Measurements from ENCODE around the gene NOS3.

NOS3 gene

DNA sequence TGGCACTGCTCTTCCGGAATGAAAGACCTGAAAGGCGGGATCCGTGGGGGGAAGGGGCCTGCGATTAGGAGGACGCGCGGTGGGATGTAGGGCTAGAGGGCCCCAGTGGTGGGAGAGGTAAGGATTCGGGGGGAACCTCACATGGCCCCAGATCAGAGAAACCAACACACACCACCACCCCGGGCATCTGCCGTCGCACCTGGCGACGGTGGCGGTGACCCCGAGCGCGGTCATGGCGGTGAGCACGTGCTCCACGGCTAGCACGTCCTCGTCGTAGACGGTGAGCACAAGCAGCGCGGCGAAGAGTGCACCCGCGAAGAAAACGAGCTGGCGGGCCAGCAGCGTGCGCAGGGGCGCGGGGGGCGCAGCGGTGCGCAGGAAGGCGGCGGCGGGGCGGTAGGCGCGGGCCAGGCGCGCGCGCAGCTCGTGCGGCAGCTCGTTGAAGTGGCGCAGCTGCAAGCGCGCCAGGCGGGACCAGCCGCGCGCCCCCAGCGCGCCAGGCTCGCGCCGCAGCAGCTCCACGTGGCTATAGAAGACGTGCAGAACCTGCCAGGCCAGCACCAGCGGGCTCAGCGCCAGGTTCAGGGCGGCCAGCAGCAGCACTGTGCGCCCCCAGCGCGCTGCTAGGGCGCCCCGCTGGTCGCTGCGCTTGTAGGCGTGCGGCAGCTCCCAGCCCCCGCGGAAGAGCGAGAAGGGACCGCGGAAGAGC, 27.8 kb downstream of the NOS3 start:
- Histone ChIP-seq H3K4me2 (ENCODE audit: low read length) (peak overlapping the region; percentile 31), H4K5ac (ENCODE audit: low read length) (no peak overlapping the region), H3K4me1 (ENCODE audit: control insufficient read depth, low read depth, low read length) (no peaks in the 10 kb centered on the region), H2BK15ac (replicated peaks; ENCODE audit: low read depth) (no peak overlapping the region), H3K27ac (ENCODE audit: low read depth, low read length) (no peak overlapping the region), H3K56ac (ENCODE audit: low read length) (peak overlapping the region; percentile 70), H3K4ac (ENCODE audit: low read depth, low read length) (no peak overlapping the region), H2BK120ac (ENCODE audit: low read depth, low read length) (no peak overlapping the region), H4K8ac (ENCODE audit: low read depth, low read length) (no peak overlapping the region), H3K79me1 (ENCODE audit: low read length) (no peaks in the 10 kb centered on the region), H2BK5ac (ENCODE audit: low read length) (no peak overlapping the region), H3K27me3 (ENCODE audit: insufficient read depth, low read length, poor library complexity) (peaks cover 7% of the 10 kb centered on the region), H3K79me2 (ENCODE audit: control insufficient read depth, insufficient read depth, low read length) (no peaks in the 10 kb centered on the region), H2AK5ac (ENCODE audit: low read length) (no peak overlapping the region), H3K9ac (ENCODE audit: low read length) (peak overlapping the region; percentile 40), H3K4me3 (ENCODE audit: low read length) (no peak overlapping the region), H3K36me3 (ENCODE audit: control insufficient read depth, insufficient read depth, low read length) (no peaks in the 10 kb centered on the region), H3K18ac (ENCODE audit: low read length) (no peak overlapping the region), H3K23ac (ENCODE audit: low read length) (peak overlapping the region; percentile 66)
- peak; percentile 55 for DNase-seq
- WGBS (ENCODE audit: extremely low coverage, insufficient coverage, low lambda C conversion rate) = no CpG with 5 or more reads among the region's 82 CpGs

DNA sequence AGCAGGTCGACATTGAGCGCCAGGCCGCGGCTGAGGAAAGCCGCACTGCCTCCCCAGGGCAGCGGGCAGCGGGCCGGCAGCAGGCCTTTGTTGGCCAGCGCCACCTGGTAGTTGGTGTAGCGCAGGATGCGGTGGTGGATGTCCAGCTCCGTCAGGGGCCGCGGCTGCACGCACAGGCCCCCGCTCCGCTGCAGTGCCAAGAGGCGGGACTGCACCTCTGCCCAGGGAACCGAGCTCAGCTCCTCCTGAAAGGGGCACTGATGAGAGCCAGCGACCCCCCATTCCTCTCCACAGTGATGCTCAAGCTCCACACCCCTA, 28.3 kb downstream of the NOS3 start:
- no peaks in the 10 kb centered on the region for H3K79me2 ChIP-seq (ENCODE audit: control insufficient read depth, insufficient read depth, low read length)
- H3K18ac ChIP-seq (ENCODE audit: low read length) = no peak overlapping the region
- no peak for DNase-seq
- no peak overlapping the region for H3K4me2 ChIP-seq (ENCODE audit: low read length)
- H3K27ac ChIP-seq (ENCODE audit: low read depth, low read length) = no peak overlapping the region
- H3K4ac ChIP-seq (ENCODE audit: low read depth, low read length) = no peak overlapping the region
- no peaks in the 10 kb centered on the region for H3K36me3 ChIP-seq (ENCODE audit: control insufficient read depth, insufficient read depth, low read length)
- H4K8ac ChIP-seq (ENCODE audit: low read depth, low read length) = no peak overlapping the region
- no peak overlapping the region for H4K5ac ChIP-seq (ENCODE audit: low read length)
- H3K27me3 ChIP-seq (ENCODE audit: insufficient read depth, low read length, poor library complexity) = peaks cover 7% of the 10 kb centered on the region
- H2BK5ac ChIP-seq (ENCODE audit: low read length) = no peak overlapping the region
- H3K4me1 ChIP-seq (ENCODE audit: control insufficient read depth, low read depth, low read length) = no peaks in the 10 kb centered on the region
- no CpG with 5 or more reads among the region's 20 CpGs for WGBS (ENCODE audit: extremely low coverage, insufficient coverage, low lambda C conversion rate)
- H2AK5ac ChIP-seq (ENCODE audit: low read length) = no peak overlapping the region
- H3K56ac ChIP-seq (ENCODE audit: low read length) = peak overlapping the region; percentile 64
- no peaks in the 10 kb centered on the region for H3K79me1 ChIP-seq (ENCODE audit: low read length)
- H3K9ac ChIP-seq (ENCODE audit: low read length) = no peak overlapping the region
- H3K4me3 ChIP-seq (ENCODE audit: low read length) = no peak overlapping the region
- no peak overlapping the region for H2BK120ac ChIP-seq (ENCODE audit: low read depth, low read length)
- no peak overlapping the region for H3K23ac ChIP-seq (ENCODE audit: low read length)
- H2BK15ac ChIP-seq (replicated peaks; ENCODE audit: low read depth) = no peak overlapping the region

DNA sequence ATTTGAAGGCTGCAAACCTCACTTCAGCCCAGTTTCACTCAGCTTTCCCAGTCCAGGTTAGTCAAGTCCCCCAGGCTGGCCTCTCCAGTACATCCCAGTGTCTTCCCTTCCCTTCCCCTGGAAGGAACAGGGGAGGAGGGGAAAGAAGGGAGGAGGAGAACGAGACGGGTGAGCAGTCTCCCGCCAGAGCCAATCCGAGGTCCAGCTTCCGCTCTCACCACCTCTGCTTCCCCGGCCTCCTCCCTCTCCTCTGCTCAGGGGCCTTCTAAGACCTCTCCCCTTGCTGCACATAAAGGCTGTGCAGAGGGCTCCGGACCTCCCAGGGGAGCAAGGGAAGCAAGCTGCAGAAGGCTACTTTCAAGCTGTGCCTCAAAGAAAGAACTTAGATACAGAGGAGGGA, 29.4 kb downstream of the NOS3 start:
- peak; percentile 53 for DNase-seq
- Histone ChIP-seq H3K9ac (ENCODE audit: low read length) (peak overlapping the region; percentile 26), H3K18ac (ENCODE audit: low read length) (no peak overlapping the region), H3K79me1 (ENCODE audit: low read length) (no peaks in the 10 kb centered on the region), H3K4me3 (ENCODE audit: low read length) (no peak overlapping the region), H3K36me3 (ENCODE audit: control insufficient read depth, insufficient read depth, low read length) (no peaks in the 10 kb centered on the region), H4K8ac (ENCODE audit: low read depth, low read length) (no peak overlapping the region), H3K4me1 (ENCODE audit: control insufficient read depth, low read depth, low read length) (no peaks in the 10 kb centered on the region), H3K4ac (ENCODE audit: low read depth, low read length) (no peak overlapping the region), H2AK5ac (ENCODE audit: low read length) (no peak overlapping the region), H2BK5ac (ENCODE audit: low read length) (no peak overlapping the region), H3K4me2 (ENCODE audit: low read length) (no peak overlapping the region), H2BK15ac (replicated peaks; ENCODE audit: low read depth) (no peak overlapping the region), H3K79me2 (ENCODE audit: control insufficient read depth, insufficient read depth, low read length) (no peaks in the 10 kb centered on the region), H3K27ac (ENCODE audit: low read depth, low read length) (no peak overlapping the region), H3K27me3 (ENCODE audit: insufficient read depth, low read length, poor library complexity) (peaks cover 7% of the 10 kb centered on the region), H3K23ac (ENCODE audit: low read length) (no peak overlapping the region), H2BK120ac (ENCODE audit: low read depth, low read length) (no peak overlapping the region), H3K56ac (ENCODE audit: low read length) (peak overlapping the region; percentile 1), H4K5ac (ENCODE audit: low read length) (no peak overlapping the region)
- WGBS (ENCODE audit: extremely low coverage, insufficient coverage, low lambda C conversion rate) = no CpG with 5 or more reads among the region's 7 CpGs

DNA sequence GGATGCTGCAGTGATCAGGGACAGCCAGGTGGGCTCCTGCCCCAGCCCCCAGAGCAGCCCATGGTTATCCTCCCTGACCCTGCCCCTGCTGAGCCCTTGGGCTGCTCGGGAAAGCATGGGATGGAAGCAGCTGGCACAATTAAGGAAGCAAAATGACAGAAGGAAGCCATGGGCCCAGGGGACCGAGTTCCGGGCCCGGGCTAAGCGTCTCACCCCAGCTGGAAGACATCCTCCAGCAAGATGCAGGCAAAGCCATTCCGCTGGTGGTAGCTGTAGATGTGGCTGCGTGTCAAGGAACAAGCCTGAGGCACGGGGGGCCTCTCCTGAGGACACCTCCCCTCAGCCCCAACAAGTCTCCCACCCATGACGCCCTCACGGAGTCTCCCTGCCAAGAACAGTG, 32.4 kb downstream of the NOS3 start:
- Histone ChIP-seq H3K79me1 (ENCODE audit: low read length) (no peaks in the 10 kb centered on the region), H3K4ac (ENCODE audit: low read depth, low read length) (no peak overlapping the region), H3K36me3 (ENCODE audit: control insufficient read depth, insufficient read depth, low read length) (no peaks in the 10 kb centered on the region), H4K5ac (ENCODE audit: low read length) (no peak overlapping the region), H3K4me2 (ENCODE audit: low read length) (no peak overlapping the region), H3K18ac (ENCODE audit: low read length) (no peak overlapping the region), H3K79me2 (ENCODE audit: control insufficient read depth, insufficient read depth, low read length) (no peaks in the 10 kb centered on the region), H2BK15ac (replicated peaks; ENCODE audit: low read depth) (no peak overlapping the region), H3K56ac (ENCODE audit: low read length) (no peak overlapping the region), H3K27ac (ENCODE audit: low read depth, low read length) (no peak overlapping the region), H3K9ac (ENCODE audit: low read length) (no peak overlapping the region), H3K23ac (ENCODE audit: low read length) (no peak overlapping the region), H2BK5ac (ENCODE audit: low read length) (no peak overlapping the region), H2AK5ac (ENCODE audit: low read length) (no peak overlapping the region), H3K4me3 (ENCODE audit: low read length) (no peak overlapping the region), H3K27me3 (ENCODE audit: insufficient read depth, low read length, poor library complexity) (peaks cover 7% of the 10 kb centered on the region), H4K8ac (ENCODE audit: low read depth, low read length) (no peak overlapping the region), H2BK120ac (ENCODE audit: low read depth, low read length) (no peak overlapping the region), H3K4me1 (ENCODE audit: control insufficient read depth, low read depth, low read length) (no peaks in the 10 kb centered on the region)
- WGBS (ENCODE audit: extremely low coverage, insufficient coverage, low lambda C conversion rate) = no CpG with 5 or more reads among the region's 10 CpGs
- DNase-seq = no peak

DNA sequence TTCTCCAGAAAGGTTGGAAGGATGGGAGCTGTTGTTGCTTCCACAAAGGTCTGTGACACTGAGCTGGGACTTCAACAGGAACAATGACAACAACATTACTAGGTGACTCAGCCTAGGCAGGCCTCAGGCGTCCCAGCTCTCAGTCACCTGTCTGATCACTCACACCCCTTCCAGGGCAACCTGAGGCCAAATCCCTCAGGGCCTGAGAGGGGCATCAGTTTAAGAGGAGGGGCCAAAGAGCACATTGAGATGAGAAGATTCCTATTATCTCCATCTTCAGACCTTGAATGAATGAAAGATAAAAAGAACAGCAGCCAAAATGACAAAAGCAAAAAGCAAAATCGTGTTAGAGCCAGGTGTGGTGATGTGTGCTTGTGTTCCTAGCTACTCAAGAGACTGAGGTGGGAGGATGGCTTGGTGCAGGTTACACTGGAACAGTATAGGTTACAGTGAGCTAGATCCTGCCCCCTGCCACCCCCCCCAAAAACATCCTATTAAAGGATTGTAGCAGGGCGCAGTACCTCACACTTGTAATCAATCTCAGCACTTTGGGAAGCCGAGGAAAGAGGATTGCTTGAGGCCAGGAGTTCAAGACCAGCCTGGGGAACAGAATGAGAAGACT, 33.7 kb downstream of the NOS3 start, which contains the start of gene ATG9B:
Gene ATG9B, minus strand, starts transcription at position 60 of the 622 bp plus-strand sequence. CDS start 71 bp downstream, outside the sequence.
- WGBS (ENCODE audit: extremely low coverage, insufficient coverage, low lambda C conversion rate) = no CpG with 5 or more reads among the region's 4 CpGs
- Histone ChIP-seq H3K18ac (ENCODE audit: low read length) (no peak within 1 kb of the TSS), H3K79me2 (ENCODE audit: control insufficient read depth, insufficient read depth, low read length) (no peaks in the 10 kb centered on the region), H3K27me3 (ENCODE audit: insufficient read depth, low read length, poor library complexity) (no peaks in the 10 kb centered on the region), H3K36me3 (ENCODE audit: control insufficient read depth, insufficient read depth, low read length) (no peaks in the 10 kb centered on the region), H3K79me1 (ENCODE audit: low read length) (no peaks in the 10 kb centered on the region), H3K4me2 (ENCODE audit: low read length) (no peak within 1 kb of the TSS), H3K4me3 (ENCODE audit: low read length) (no peak within 1 kb of the TSS), H3K23ac (ENCODE audit: low read length) (no peak within 1 kb of the TSS), H3K4me1 (ENCODE audit: control insufficient read depth, low read depth, low read length) (no peaks in the 10 kb centered on the region), H3K4ac (ENCODE audit: low read depth, low read length) (no peak within 1 kb of the TSS), H3K9ac (ENCODE audit: low read length) (no peak within 1 kb of the TSS), H3K27ac (ENCODE audit: low read depth, low read length) (no peak within 1 kb of the TSS), H2BK5ac (ENCODE audit: low read length) (no peak within 1 kb of the TSS), H3K56ac (ENCODE audit: low read length) (no peak within 1 kb of the TSS), H2BK15ac (replicated peaks; ENCODE audit: low read depth) (no peak within 1 kb of the TSS), H4K8ac (ENCODE audit: low read depth, low read length) (no peak within 1 kb of the TSS), H2AK5ac (ENCODE audit: low read length) (no peak within 1 kb of the TSS), H4K5ac (ENCODE audit: low read length) (no peak within 1 kb of the TSS), H2BK120ac (ENCODE audit: low read depth, low read length) (no peak within 1 kb of the TSS)
- peak; percentile 67 for DNase-seq
